ENCODE measurements around the gene BAZ2A. TPM values are rescaled to one million over a fixed set of nuclear protein-coding genes. Genes with fewer than 3 reads are reported as not detected.

The BAZ2A gene
- total RNA-seq, 1 experiment from 2014 or later, result 106 TPM

- Histone ChIP-seq H3K36me3 (ENCODE audit: control insufficient read depth in 1 of 2, insufficient read depth in 2 of 2, low read length in 2 of 2) (peaks cover 22 to 30% of the 10 kb centered on the region in 2 experiments), H3K4me1 (ENCODE audit: control insufficient read depth in 1 of 2, insufficient read depth in 2 of 2, low read length in 2 of 2) (peaks cover 0 to 3% of the 10 kb centered on the region in 2 experiments; a peak in 1 of 4 replicates), H3K9ac (ENCODE audit: low read length) (no peak overlapping the region), H3K4me3 (replicated peaks in 1 of 2; ENCODE audit: low read depth in 1 of 2, low read length in 2 of 2) (no peak overlapping the region), H3K27ac (ENCODE audit: low read depth, low read length) (no peak overlapping the region), H3K79me2 (ENCODE audit: insufficient read depth, low read length) (peaks cover 25% of the 10 kb centered on the region), H4K20me1 (ENCODE audit: insufficient read depth) (peaks cover 25% of the 10 kb centered on the region; the same call in 1 of the 2 replicates), H3K4me2 (ENCODE audit: low read length) (no peak overlapping the region), H3K9me3 (ENCODE audit: control insufficient read depth in 1 of 2, insufficient read depth in 1 of 2, low read depth in 1 of 2, low read length in 2 of 2) (no peaks in the 10 kb centered on the region), H3K9me2 (ENCODE audit: insufficient read depth) (no peaks in the 10 kb centered on the region), H2AFZ (ENCODE audit: low read depth, low read length, poor library complexity, severe bottlenecking) (no peak overlapping the region), H3K27me3 (ENCODE audit: insufficient read depth, low read length) (no peaks in the 10 kb centered on the region)
- BruUV-seq (replicated peaks), result no TSS peak
- RAD21 ChIA-PET (ENCODE audit: low non-redundant PET in 1 of 2, low total read pairs in 2 of 2, uncharacterized antibody in 2 of 2, unreplicated experiment in 2 of 2), result no interaction called here
- ATAC-seq (peak; percentile 48), DNase-seq (ENCODE audit: low read depth, low spot score) (no peak)
- TF ChIP-seq SIN3A (IDR thresholded peaks at IDR 0.05; ENCODE audit: low read depth) (0 out of 2 replicates have a peak, but pooled peaks have one; percentile 1), YY1 (IDR thresholded peaks at IDR 0.05; ENCODE audit: extremely low read depth, insufficient replicate concordance, low read depth, low read length) (no peak)
- TF ChIP-seq, protein P1, sequence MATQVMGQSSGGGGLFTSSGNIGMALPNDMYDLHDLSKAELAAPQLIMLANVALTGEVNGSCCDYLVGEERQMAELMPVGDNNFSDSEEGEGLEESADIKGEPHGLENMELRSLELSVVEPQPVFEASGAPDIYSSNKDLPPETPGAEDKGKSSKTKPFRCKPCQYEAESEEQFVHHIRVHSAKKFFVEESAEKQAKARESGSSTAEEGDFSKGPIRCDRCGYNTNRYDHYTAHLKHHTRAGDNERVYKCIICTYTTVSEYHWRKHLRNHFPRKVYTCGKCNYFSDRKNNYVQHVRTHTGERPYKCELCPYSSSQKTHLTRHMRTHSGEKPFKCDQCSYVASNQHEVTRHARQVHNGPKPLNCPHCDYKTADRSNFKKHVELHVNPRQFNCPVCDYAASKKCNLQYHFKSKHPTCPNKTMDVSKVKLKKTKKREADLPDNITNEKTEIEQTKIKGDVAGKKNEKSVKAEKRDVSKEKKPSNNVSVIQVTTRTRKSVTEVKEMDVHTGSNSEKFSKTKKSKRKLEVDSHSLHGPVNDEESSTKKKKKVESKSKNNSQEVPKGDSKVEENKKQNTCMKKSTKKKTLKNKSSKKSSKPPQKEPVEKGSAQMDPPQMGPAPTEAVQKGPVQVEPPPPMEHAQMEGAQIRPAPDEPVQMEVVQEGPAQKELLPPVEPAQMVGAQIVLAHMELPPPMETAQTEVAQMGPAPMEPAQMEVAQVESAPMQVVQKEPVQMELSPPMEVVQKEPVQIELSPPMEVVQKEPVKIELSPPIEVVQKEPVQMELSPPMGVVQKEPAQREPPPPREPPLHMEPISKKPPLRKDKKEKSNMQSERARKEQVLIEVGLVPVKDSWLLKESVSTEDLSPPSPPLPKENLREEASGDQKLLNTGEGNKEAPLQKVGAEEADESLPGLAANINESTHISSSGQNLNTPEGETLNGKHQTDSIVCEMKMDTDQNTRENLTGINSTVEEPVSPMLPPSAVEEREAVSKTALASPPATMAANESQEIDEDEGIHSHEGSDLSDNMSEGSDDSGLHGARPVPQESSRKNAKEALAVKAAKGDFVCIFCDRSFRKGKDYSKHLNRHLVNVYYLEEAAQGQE (IDR thresholded peaks at IDR 0.05; ENCODE audit: low read depth), result no peak
- CTCF ChIA-PET, result no interaction called here
- intact Hi-C loops (cut with micrococcal nuclease), result no loop called here
- POLR2A ChIA-PET, result interaction anchor here (1.0 kb wide), 1 partner anchor 14 kb away, joined by 3 read pairs; no protein-coding TSS in a partner anchor
Observed at GRCh38 chr12:56661560-56661959, 31.4 kb upstream of the BAZ2A start.

DNA sequence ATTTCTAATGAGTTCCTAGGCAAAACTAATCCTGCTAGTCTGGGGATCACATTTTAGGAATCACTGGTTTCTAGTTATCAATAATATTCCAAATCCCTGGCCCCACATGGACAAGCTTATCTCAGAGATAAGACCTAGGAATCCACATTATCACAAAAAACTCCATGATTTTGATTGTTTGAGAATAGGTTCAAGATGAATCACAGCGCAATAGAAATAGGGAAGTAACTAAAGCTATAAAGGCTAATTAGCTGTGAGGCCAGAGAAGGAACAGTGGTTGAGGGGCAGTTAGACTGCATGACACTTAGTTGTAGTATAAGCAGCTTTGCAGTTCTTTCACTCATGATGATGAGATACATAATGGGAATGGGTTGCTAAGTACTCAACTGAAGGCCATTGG is 28.8 kb upstream of the BAZ2A start:
- BruUV-seq (replicated peaks), result no TSS peak
- H3K79me2 ChIP-seq (ENCODE audit: insufficient read depth, low read length), result peaks cover 6% of the 10 kb centered on the region; the same call in 1 of the 2 replicates
- DNase-seq (ENCODE audit: low read depth, low spot score), result no peak
- peaks cover 0 to 3% of the 10 kb centered on the region in 2 experiments; a peak in 1 of 4 replicates for H3K4me1 ChIP-seq (ENCODE audit: control insufficient read depth in 1 of 2, insufficient read depth in 2 of 2, low read length in 2 of 2)
- no peak for TF ChIP-seq SRF (IDR thresholded peaks at IDR 0.05; ENCODE audit: low read depth)
- no peak for TF ChIP-seq FOSL1 (IDR thresholded peaks at IDR 0.05; ENCODE audit: low read depth)
- no peak for TF ChIP-seq EZH2phosphoT487 (IDR thresholded peaks at IDR 0.05; ENCODE audit: borderline replicate concordance)
- no peak for TF ChIP-seq ZFX (IDR thresholded peaks at IDR 0.05)
- TF ChIP-seq, protein P1 (IDR thresholded peaks at IDR 0.05; ENCODE audit: low read depth), result no peak
- TF ChIP-seq CBX3 (IDR thresholded peaks at IDR 0.05; ENCODE audit: low read depth), result no peak
- no peak for TF ChIP-seq ZNF274 (IDR thresholded peaks at IDR 0.05; ENCODE audit: low read depth, low read length)
- TF ChIP-seq MAX (IDR thresholded peaks at IDR 0.05), result no peak
- no peak for TF ChIP-seq EZH2 (IDR thresholded peaks at IDR 0.05)
- TF ChIP-seq, protein P2, sequence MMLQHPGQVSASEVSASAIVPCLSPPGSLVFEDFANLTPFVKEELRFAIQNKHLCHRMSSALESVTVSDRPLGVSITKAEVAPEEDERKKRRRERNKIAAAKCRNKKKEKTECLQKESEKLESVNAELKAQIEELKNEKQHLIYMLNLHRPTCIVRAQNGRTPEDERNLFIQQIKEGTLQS (IDR thresholded peaks at IDR 0.05), result no peak
- RAD21 ChIA-PET (ENCODE audit: low non-redundant PET in 1 of 2, low total read pairs in 2 of 2, uncharacterized antibody in 2 of 2, unreplicated experiment in 2 of 2), result no interaction called here
- no peak for ATAC-seq
- POLR2A ChIA-PET, result interaction anchor here (1.2 kb wide), 1 partner anchor 29 kb away, joined by 3 read pairs; the partner anchor contains the start of gene PTGES3
- peaks cover 4 to 8% of the 10 kb centered on the region in 2 experiments; a peak in 3 of 4 replicates for H3K36me3 ChIP-seq (ENCODE audit: control insufficient read depth in 1 of 2, insufficient read depth in 2 of 2, low read length in 2 of 2)
- H3K9ac ChIP-seq (ENCODE audit: low read length), result no peak overlapping the region
- no peaks in the 10 kb centered on the region for H3K9me2 ChIP-seq (ENCODE audit: insufficient read depth)
- H3K27me3 ChIP-seq (ENCODE audit: insufficient read depth, low read length), result no peaks in the 10 kb centered on the region
- 0 out of 2 replicates have a peak, but pooled peaks cover 8% of the 10 kb centered on the region for H4K20me1 ChIP-seq (ENCODE audit: insufficient read depth)
- no peak overlapping the region for H3K4me3 ChIP-seq (replicated peaks in 1 of 2; ENCODE audit: low read depth in 1 of 2, low read length in 2 of 2)
- intact Hi-C loops (cut with micrococcal nuclease), result no loop called here
- no peak overlapping the region for H3K27ac ChIP-seq (ENCODE audit: low read depth, low read length)
- H2AFZ ChIP-seq (ENCODE audit: low read depth, low read length, poor library complexity, severe bottlenecking), result no peak overlapping the region
- no peak overlapping the region for H3K4me2 ChIP-seq (ENCODE audit: low read length)
- H3K9me3 ChIP-seq (ENCODE audit: control insufficient read depth in 1 of 2, insufficient read depth in 1 of 2, low read depth in 1 of 2, low read length in 2 of 2), result no peaks in the 10 kb centered on the region
- CTCF ChIA-PET, result interaction anchor here (0.7 kb wide), 1 partner anchor 22 kb away, joined by 4 read pairs; no protein-coding TSS in a partner anchor
